GM12864 (cell line): Measurements from ENCODE around the gene MIEF1.

Source experiments
- DNase-seq: peaks from one replicate; pipeline ENCODE4 v3.0.0-alpha.2; 2011; ENCODE audit warnings: low read depth
- H3K4me3 ChIP-seq: 2 replicates; pipeline ENCODE4 v1.5.1; 2011; ENCODE audit warnings: mild to moderate bottlenecking, low read depth, low read length, control low read depth
- CTCF ChIP-seq: IDR thresholded peaks from 2 replicates; pipeline ENCODE4 v1.5.1; 2011; ENCODE audit warnings: low read depth, mild to moderate bottlenecking, moderate library complexity, low read length, control low read depth, inconsistent platforms; ENCODE audit errors: missing control alignments

Gene MIEF1

DNA sequence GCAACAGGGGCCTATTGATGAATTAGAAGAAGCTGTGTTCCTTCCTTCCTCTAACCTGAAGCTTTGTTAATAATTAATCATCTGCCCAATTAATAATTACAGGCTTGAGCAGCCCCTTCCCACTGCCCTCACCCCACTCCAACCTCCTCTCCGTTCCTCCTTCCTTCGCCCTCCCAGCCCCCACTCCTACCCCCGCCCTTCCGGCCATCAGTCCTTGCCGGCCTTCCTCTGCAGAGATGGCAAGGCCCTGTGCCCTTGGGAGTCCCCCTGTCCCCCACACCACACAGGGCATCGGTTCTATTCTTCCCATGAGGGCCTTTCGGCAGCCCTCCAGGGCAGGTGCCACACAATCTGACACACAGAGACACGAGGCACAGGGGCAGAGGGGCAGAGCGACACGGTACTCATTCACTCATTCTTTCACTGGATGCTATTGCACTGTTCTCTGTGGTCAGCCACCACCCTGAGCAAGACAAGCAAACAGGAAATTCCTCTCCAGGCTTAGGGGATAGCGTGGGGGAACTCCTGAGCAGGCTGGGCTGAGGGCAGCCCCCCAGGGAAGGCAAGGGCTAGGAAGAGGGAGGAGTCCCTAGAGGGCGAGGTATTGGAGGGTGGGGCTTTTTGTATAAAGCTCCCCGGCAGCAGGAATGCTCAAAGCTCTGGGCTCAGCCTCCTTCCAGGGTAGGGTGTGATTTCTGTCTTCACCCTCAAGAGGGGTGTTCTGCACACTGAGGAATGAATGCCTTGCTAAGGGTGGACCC is 30.5 kb upstream of the MIEF1 start:
- DNase-seq, result no peak
- no peak overlapping the region; the same call in 1 of the 2 replicates for H3K4me3 ChIP-seq
- TF ChIP-seq CTCF, result no peak

- TF ChIP-seq CTCF, result no peak
- H3K4me3 ChIP-seq, result no peak overlapping the region
- DNase-seq, result no peak
Measured at GRCh38 chr22:39472570-39473556, 29.2 kb upstream of the MIEF1 start.

GRCh38 chr22:39473851-39474250 is 28.2 kb upstream of the MIEF1 start:
- TF ChIP-seq CTCF, result no peak
- no peak overlapping the region for H3K4me3 ChIP-seq

DNA sequence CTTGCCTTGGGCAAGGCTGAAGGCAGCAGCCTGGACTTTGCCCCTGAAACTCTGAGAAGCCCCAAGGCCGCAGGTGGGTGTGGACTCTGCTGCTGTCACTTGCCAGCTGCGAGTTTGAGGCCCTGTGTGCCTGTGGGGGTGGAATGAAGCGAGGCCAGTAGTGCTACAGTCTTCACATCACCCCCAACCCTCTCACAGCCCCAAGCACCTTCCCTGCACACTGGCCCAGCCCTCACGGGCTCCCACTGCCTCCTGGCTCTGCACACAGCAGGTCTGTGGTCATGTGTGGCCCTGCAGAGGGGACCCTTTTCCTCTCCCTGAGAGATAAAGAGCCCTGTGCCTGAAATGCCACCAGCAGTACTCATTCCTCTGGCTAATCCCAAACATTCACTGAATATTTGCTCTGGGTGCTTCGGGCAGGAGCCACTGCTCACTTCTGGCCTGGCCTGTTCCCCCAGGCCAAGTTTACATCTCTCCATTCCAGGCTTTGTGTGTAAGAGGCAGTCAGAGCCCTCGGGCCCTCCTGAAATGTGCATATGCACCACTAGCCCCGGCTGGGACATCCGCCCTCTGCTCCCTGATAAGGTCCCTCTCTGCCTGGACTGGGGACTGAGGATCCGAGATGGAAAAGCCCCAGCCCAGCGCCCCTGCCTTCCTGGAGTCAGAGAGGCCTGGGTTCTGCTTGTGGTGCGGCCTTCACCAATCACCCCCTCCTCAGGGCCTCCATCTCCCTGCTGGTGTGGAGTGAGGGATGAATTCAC is 27.6 kb upstream of the MIEF1 start:
- H3K4me3 ChIP-seq, result no peak overlapping the region
- no peak for DNase-seq
- no peak for TF ChIP-seq CTCF

More at GRCh38 chr22:39473851-39474250, 28.2 kb upstream of the MIEF1 start:
- DNase-seq, result no peak

DNA sequence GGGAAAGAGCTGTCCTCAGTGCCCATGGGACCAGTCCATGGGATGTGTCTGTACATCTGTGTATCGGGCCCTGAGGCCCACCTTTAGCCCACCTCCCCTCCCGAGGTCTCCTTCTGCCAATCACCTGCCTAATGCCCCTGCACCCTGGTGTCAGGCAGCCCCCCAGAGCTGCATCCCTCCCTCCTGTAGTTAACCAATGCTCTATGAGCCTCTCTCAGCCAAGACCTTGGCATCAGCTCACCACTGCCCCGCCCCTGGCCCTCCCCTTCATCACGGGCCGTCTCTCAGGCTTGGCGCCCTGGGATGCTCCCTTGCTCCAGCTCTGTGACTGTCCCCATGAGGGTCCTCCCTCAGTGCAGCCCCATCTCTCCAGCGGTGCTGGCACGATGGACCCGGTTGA is 26.8 kb upstream of the MIEF1 start:
- no peak for DNase-seq
- no peak for TF ChIP-seq CTCF
- H3K4me3 ChIP-seq, result no peak overlapping the region

GRCh38 chr22:39475902-39476301 is 26.2 kb upstream of the MIEF1 start:
- no peak for TF ChIP-seq CTCF
- DNase-seq, result no peak
- H3K4me3 ChIP-seq, result no peak overlapping the region
